AG04450 (cell line): ENCODE data around the gene USH1C. TPM values are rescaled to one million over a fixed set of nuclear protein-coding genes. Genes with fewer than 3 reads are reported as not detected.
A peak's percentile ranks its signal among the peaks of the same experiment; 100 is the strongest.

Experiments used
- CTCF ChIA-PET: fragments of 300-600, 350-600 bp; formaldehyde crosslinking; extraction: SDS; loops from one replicate; lab custom pipeline; 2022; ENCODE audit warnings: antibody characterized with exemption, inconsistent platforms; lab: Charles Lee
- POLR2A ChIA-PET: fragments of 350-600 bp; formaldehyde crosslinking; extraction: SDS; loops from one replicate; lab custom pipeline; 2021; ENCODE audit warnings: antibody characterized with exemption, inconsistent platforms; lab: Yijun Ruan, JAX
- DNase-seq: peaks from one replicate; pipeline ENCODE4 v3.0.0-alpha.2; 2011; ENCODE audit warnings: low read depth, low spot score
- H3K27ac ChIP-seq: one replicate; pipeline ENCODE4 v1.5.1; 2012; ENCODE audit warnings: low read depth, low read length, control low read depth
- H3K27me3 ChIP-seq: one replicate; pipeline ENCODE4 v1.6.0; 2012; ENCODE audit warnings: low read length; ENCODE audit not compliant: control insufficient read depth, insufficient read depth
- H3K4me3 ChIP-seq: 2 replicates; pipeline ENCODE4 v1.5.1; 2011; ENCODE audit warnings: mild to moderate bottlenecking, low read depth, low read length, control low read depth
- H3K9me3 ChIP-seq: 2 replicates; pipeline ENCODE4 v1.5.1; 2012; ENCODE audit warnings: low read length; ENCODE audit not compliant: control insufficient read depth, insufficient read depth
- CTCF ChIP-seq: IDR thresholded peaks from 2 replicates; pipeline ENCODE4 v1.5.1; 2011; ENCODE audit warnings: low read depth, low read length, control low read depth, inconsistent platforms
- polyA plus RNA-seq: library from polyadenylated mRNA; depleted of rRNA; stranded (reverse); fragments of >200 nt; gene quantifications from 2 replicates; pipeline ENCODE4 v1.2.3, GENCODE V29; 2011

Gene USH1C
- polyA plus RNA-seq, 1 experiment, result not detected

DNA sequence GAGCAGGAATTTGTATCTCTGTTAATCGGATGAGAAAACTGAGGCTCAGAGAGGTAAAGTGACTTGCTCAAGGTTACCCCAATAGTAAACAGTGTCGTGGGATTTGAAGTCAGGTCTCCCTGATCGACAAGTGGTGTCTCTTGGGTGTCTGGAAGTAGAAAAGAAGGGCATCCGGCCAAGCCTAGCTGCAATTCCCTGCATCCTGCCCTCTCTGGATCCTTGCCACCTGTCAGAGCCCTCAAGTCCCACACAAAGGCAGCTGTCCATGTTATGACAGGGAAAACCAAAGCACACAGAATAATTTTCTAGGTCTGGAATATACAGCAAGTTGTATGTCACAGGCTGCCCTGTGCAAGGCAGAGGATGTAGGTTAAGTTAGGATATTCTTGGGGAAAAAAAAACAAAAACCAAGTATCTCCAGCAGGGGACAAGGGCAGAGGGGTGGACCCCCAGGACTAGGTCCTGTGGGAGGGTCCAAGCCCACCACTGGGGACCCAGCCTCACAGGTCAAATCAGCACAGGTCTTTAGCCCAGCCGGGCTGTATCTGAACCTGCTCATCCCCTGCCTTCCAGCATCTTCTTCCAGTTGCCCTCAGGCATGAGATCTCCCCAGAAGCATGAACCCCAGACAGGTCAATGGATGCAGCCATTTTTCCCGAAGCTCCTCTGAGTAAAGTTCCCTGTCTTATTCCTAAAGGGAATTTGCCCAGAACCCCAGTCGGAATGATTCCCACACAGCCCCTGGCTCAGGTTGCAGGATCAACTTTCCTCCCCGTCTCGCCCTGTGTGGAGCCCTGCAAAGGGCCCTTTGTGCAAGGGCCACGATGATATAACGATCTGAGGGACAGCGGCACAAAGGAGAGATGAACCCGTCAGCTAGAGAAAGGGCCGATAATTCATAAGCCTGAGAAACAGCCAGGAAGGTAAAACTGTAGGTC is 15.0 kb downstream of the USH1C start:
- Histone ChIP-seq H3K9me3 (no peaks in the 10 kb centered on the region), H3K4me3 (no peak overlapping the region), H3K27me3 (peaks cover 13% of the 10 kb centered on the region), H3K27ac (no peak overlapping the region)
- DNase-seq, result no peak
- TF ChIP-seq CTCF, result no peak
- CTCF ChIA-PET, result interaction anchor here (0.6 to 2.9 kb wide), 10 partner anchors 11 to 551 kb away, joined by 3 to 39 read pairs (median 12); no protein-coding TSS in a partner anchor
- POLR2A ChIA-PET, result no interaction called here

DNA sequence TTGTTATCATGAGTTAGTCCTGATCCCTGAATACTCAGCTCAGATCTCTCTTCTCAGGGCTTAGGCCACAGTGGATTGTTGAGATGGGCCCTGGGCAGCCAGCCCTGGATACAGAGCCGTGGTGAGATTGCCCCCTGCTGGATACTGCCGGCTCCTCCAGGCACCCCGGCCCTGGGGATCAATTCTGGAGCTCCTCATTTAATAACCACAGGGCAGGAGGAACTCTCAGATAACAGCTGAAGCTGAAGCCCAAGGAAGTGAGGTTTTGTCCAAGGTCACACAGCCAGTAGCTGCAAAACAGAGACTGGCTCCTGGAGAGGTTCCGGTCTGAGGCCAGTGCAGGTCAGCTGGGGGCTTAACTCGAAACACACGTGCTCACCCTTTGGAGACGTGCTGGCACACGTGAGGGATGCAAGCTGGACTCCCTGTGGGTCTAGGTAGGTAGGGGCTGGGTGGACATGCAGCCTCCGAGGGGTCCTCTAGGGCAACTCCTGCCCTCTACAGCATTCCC is 16.0 kb downstream of the USH1C start:
- DNase-seq, result no peak
- CTCF ChIA-PET, result interaction anchor here (0.6 to 2.9 kb wide), 33 partner anchors 8 to 740 kb away, joined by 3 to 39 read pairs (median 4); partner anchors contain the start of genes KCNJ11 and USH1C

DNA sequence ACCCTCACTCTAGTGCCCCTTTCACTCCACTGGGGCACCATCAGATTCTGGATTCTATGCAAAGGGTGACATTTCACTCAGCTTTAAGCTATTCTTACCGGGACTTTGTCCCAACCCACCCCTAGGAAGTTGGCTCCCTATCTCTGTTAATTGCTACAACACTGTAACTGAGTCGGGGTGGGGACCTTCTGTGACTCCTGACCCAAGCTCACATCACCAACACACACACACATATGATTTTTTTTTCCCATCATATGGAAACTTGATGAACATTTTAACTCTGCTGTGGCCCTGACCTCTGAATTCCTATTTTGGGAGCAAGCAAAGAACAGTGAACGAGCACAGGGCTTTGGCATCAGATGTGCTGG is 16.6 kb downstream of the USH1C start:
- no peak for TF ChIP-seq CTCF
- POLR2A ChIA-PET, result no interaction called here
- Histone ChIP-seq H3K9me3 (no peaks in the 10 kb centered on the region), H3K27me3 (peaks cover 11% of the 10 kb centered on the region), H3K27ac (no peak overlapping the region), H3K4me3 (no peak overlapping the region)
- CTCF ChIA-PET, result interaction anchor here (0.6 to 2.9 kb wide), 27 partner anchors 8 to 739 kb away, joined by 3 to 39 read pairs (median 5); partner anchors contain the start of genes KCNJ11 and USH1C
- no peak for DNase-seq

More for the DNA sequence above, 16.0 kb downstream of the USH1C start:
- no peak overlapping the region for H3K4me3 ChIP-seq
- H3K27me3 ChIP-seq, result peaks cover 11% of the 10 kb centered on the region
- H3K9me3 ChIP-seq, result no peaks in the 10 kb centered on the region
- POLR2A ChIA-PET, result no interaction called here
- peak; percentile 71 for TF ChIP-seq CTCF
- H3K27ac ChIP-seq, result no peak overlapping the region

DNA sequence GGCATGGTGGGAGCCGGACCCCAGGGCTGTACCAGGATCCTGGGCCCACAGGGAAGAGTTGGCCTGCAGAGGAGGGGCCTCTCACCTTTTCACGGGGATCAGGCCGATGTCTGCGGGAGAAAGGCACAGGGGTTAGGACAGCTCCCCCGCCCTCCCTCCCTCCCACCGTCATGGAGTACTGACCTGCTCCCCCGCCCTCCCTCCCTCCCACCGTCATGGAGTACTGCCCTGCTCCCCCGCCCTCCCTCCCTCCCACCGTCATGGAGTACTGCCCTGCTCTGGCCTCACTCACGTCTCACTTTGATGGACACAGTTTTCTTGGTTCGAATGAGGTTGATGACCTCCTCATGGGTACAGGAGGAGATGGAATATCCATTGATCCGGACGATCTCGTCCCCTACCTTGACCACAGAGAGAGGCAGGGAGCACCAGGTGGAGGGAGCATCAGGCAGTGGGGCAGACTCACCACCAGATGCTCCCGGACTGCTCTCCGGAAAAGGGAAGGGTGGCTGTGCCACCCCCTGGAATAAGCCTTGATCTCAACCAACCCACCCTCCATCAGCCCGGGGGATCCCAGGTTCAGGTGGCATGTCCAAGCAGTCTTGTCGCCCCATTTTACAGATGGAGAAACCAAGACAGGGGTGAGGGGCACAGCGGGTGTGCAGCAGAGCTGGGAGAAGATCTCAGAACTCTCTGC is 17.1 kb downstream of the USH1C start:
- TF ChIP-seq CTCF, result no peak
- H3K4me3 ChIP-seq, result no peak overlapping the region
- no peaks in the 10 kb centered on the region for H3K9me3 ChIP-seq
- peaks cover 11% of the 10 kb centered on the region for H3K27me3 ChIP-seq
- ChIA-PET CTCF (interaction anchor here (0.8 to 2.9 kb wide), 17 partner anchors 9 to 739 kb away, joined by 3 to 39 read pairs (median 8); partner anchors contain the start of genes KCNJ11 and USH1C), POLR2A (no interaction called here)
- H3K27ac ChIP-seq, result no peak overlapping the region
- no peak for DNase-seq
